SW480 (cell line): ENCODE measurements around the gene ATG16L2.
"Not testable (repeated sequence)": the region's sequence is repeated elsewhere in the genome, so short reads cannot be mapped to it uniquely, and the experiment has no call there.

Source experiments
- DNase-seq: peaks from one replicate; pipeline ENCODE4 v3.0.0-alpha.2; 2016; ENCODE audit warnings: low spot score

The ATG16L2 gene

GRCh38 chr11:72806378-72806777 lies 7.8 kb upstream of the ATG16L2 start:
- not testable (repeated sequence) for DNase-seq

GRCh38 chr11:72807021-72807693 lies 7.1 kb upstream of the ATG16L2 start:
- DNase-seq, result no peak

GRCh38 chr11:72807792-72808191 lies 6.4 kb upstream of the ATG16L2 start:
- no peak for DNase-seq

- DNase-seq, result no peak
Measured at GRCh38 chr11:72808331-72808798, 5.8 kb upstream of the ATG16L2 start.

GRCh38 chr11:72811686-72812085 lies 2.5 kb upstream of the ATG16L2 start:
- DNase-seq, result not testable (repeated sequence)

GRCh38 chr11:72812604-72812966 lies 1.6 kb upstream of the ATG16L2 start:
- no peak for DNase-seq

GRCh38 chr11:72812967-72813739 lies 1.1 kb upstream of the ATG16L2 start:
- DNase-seq, result peak; percentile 52

GRCh38 chr11:72813740-72814285 lies 398 bp upstream of the ATG16L2 start:
- peak; percentile 58 for DNase-seq

- DNase-seq, result peak; percentile 91
Measured at GRCh38 chr11:72815110-72815618, 953 bp downstream of the ATG16L2 start.

GRCh38 chr11:72816404-72816990 lies 2.3 kb downstream of the ATG16L2 start:
- no peak for DNase-seq

GRCh38 chr11:72817966-72818365 lies 3.8 kb downstream of the ATG16L2 start:
- DNase-seq, result no peak

- no peak for DNase-seq
Measured at GRCh38 chr11:72818971-72819370, 4.8 kb downstream of the ATG16L2 start.

GRCh38 chr11:72820439-72821139 lies 6.4 kb downstream of the ATG16L2 start:
- DNase-seq, result no peak

- peak; percentile 32 for DNase-seq
Measured at GRCh38 chr11:72821221-72821919, 7.2 kb downstream of the ATG16L2 start.

GRCh38 chr11:72821920-72822799 lies 7.9 kb downstream of the ATG16L2 start:
- peak; percentile 88 for DNase-seq

GRCh38 chr11:72823105-72823804 lies 9.0 kb downstream of the ATG16L2 start:
- no peak for DNase-seq

GRCh38 chr11:72824020-72824419 lies 9.8 kb downstream of the ATG16L2 start:
- DNase-seq, result no peak

GRCh38 chr11:72824811-72825505 lies 10.7 kb downstream of the ATG16L2 start:
- DNase-seq, result no peak

- DNase-seq, result no peak
Measured at GRCh38 chr11:72825661-72826060, 11.4 kb downstream of the ATG16L2 start.
